KOPT-K1 (cell line): ENCODE measurements around the gene PAPPA2.
"Not testable (repeated sequence)": the region's sequence is repeated elsewhere in the genome, so short reads cannot be mapped to it uniquely, and the experiment has no call there.

Experiments used
- H3K27ac ChIP-seq: fragments of 200-600 bp; sonication (generic); 2 replicates; pipeline ENCODE4 v1.5.1; 2016; ENCODE audit warnings: antibody characterized with exemption, mild to moderate bottlenecking, low read depth, low read length; ENCODE audit not compliant: poor library complexity, severe bottlenecking
- H3K36me3 ChIP-seq: fragments of 200-600 bp; sonication (generic); 2 replicates; pipeline ENCODE4 v1.5.1; 2017; ENCODE audit warnings: antibody characterized with exemption, mild to moderate bottlenecking, low read length, moderate library complexity; ENCODE audit not compliant: insufficient read depth
- H3K9me3 ChIP-seq: fragments of 200-600 bp; sonication (generic); 2 replicates; pipeline ENCODE4 v1.5.1; 2017; ENCODE audit warnings: antibody characterized with exemption, low read length, mild to moderate bottlenecking; ENCODE audit not compliant: insufficient read depth, poor library complexity, severe bottlenecking

PAPPA2 gene

GRCh38 chr1:176552999-176553398 lies 90.0 kb downstream of the PAPPA2 start:
- H3K36me3 ChIP-seq: no peaks in the 10 kb centered on the region
- no peaks in the 10 kb centered on the region for H3K9me3 ChIP-seq
- no peak overlapping the region for H3K27ac ChIP-seq

GRCh38 chr1:176556288-176556687 lies 93.3 kb downstream of the PAPPA2 start:
- H3K9me3 ChIP-seq: no peaks in the 10 kb centered on the region
- H3K27ac ChIP-seq: no peak overlapping the region
- H3K36me3 ChIP-seq: no peaks in the 10 kb centered on the region

GRCh38 chr1:176557543-176558258 lies 94.7 kb downstream of the PAPPA2 start:
- no peaks in the 10 kb centered on the region for H3K36me3 ChIP-seq
- H3K27ac ChIP-seq: no peak overlapping the region
- H3K9me3 ChIP-seq: no peaks in the 10 kb centered on the region

- H3K36me3 ChIP-seq: no peaks in the 10 kb centered on the region
- no peak overlapping the region for H3K27ac ChIP-seq
- H3K9me3 ChIP-seq: no peaks in the 10 kb centered on the region
These were observed 95.6 kb downstream of the PAPPA2 start for GRCh38 chr1:176558561-176558960.

GRCh38 chr1:176559474-176559873 lies 96.5 kb downstream of the PAPPA2 start:
- Histone ChIP-seq H3K27ac (no peak overlapping the region), H3K9me3 (no peaks in the 10 kb centered on the region), H3K36me3 (no peaks in the 10 kb centered on the region)

GRCh38 chr1:176559878-176560277 lies 96.9 kb downstream of the PAPPA2 start:
- Histone ChIP-seq H3K9me3 (no peaks in the 10 kb centered on the region), H3K27ac (no peak overlapping the region), H3K36me3 (no peaks in the 10 kb centered on the region)

GRCh38 chr1:176560681-176561080 lies 97.7 kb downstream of the PAPPA2 start:
- Histone ChIP-seq H3K27ac (no peak overlapping the region), H3K36me3 (no peaks in the 10 kb centered on the region), H3K9me3 (no peaks in the 10 kb centered on the region)

GRCh38 chr1:176561761-176562160 lies 98.8 kb downstream of the PAPPA2 start:
- H3K9me3 ChIP-seq, H3K36me3 ChIP-seq, H3K27ac ChIP-seq: not testable (repeated sequence)

- Histone ChIP-seq H3K36me3 (no peaks in the 10 kb centered on the region), H3K27ac (no peak overlapping the region), H3K9me3 (no peaks in the 10 kb centered on the region)
These were observed 103.3 kb downstream of the PAPPA2 start for GRCh38 chr1:176566004-176566975.

GRCh38 chr1:176567190-176567794 lies 104.3 kb downstream of the PAPPA2 start:
- Histone ChIP-seq H3K9me3 (no peaks in the 10 kb centered on the region), H3K36me3 (no peaks in the 10 kb centered on the region), H3K27ac (no peak overlapping the region)

- Histone ChIP-seq H3K9me3 (no peaks in the 10 kb centered on the region), H3K27ac (no peak overlapping the region), H3K36me3 (no peaks in the 10 kb centered on the region)
These were observed 105.2 kb downstream of the PAPPA2 start for GRCh38 chr1:176568185-176568584.

- H3K9me3 ChIP-seq: no peaks in the 10 kb centered on the region
- no peak overlapping the region for H3K27ac ChIP-seq
- no peaks in the 10 kb centered on the region for H3K36me3 ChIP-seq
These were observed 111.8 kb downstream of the PAPPA2 start for GRCh38 chr1:176574756-176575155.

- no peaks in the 10 kb centered on the region for H3K36me3 ChIP-seq
- H3K9me3 ChIP-seq: no peaks in the 10 kb centered on the region
- no peak overlapping the region for H3K27ac ChIP-seq
These were observed 113.0 kb downstream of the PAPPA2 start for GRCh38 chr1:176575991-176576390.

GRCh38 chr1:176576670-176577069 lies 113.7 kb downstream of the PAPPA2 start:
- Histone ChIP-seq H3K9me3 (no peaks in the 10 kb centered on the region), H3K36me3 (no peaks in the 10 kb centered on the region), H3K27ac (no peak overlapping the region)

GRCh38 chr1:176577646-176578197 lies 114.7 kb downstream of the PAPPA2 start:
- no peaks in the 10 kb centered on the region for H3K9me3 ChIP-seq
- H3K36me3 ChIP-seq: no peaks in the 10 kb centered on the region
- H3K27ac ChIP-seq: no peak overlapping the region
